GM10266 (cell line): ENCODE data around the gene NOBOX.
A peak's percentile ranks its signal among the peaks of the same experiment; 100 is the strongest.

Experiments used
- DNase-seq: peaks from one replicate; pipeline ENCODE4 v3.0.0; 2012; ENCODE audit errors: extremely low spot score
- TF ChIP-seq, protein P1 (sequence below): IDR thresholded peaks from 2 replicates; pipeline ENCODE4 v1.5.1; 2012; ENCODE audit warnings: mild to moderate bottlenecking, low read depth; ENCODE audit not compliant: control insufficient read depth, insufficient read depth; ENCODE audit errors: missing control alignments

The NOBOX gene

GRCh38 chr7:144391823-144392255, 11.7 kb downstream of the NOBOX start:
- peak; percentile 66 for DNase-seq
- TF ChIP-seq, protein P1, sequence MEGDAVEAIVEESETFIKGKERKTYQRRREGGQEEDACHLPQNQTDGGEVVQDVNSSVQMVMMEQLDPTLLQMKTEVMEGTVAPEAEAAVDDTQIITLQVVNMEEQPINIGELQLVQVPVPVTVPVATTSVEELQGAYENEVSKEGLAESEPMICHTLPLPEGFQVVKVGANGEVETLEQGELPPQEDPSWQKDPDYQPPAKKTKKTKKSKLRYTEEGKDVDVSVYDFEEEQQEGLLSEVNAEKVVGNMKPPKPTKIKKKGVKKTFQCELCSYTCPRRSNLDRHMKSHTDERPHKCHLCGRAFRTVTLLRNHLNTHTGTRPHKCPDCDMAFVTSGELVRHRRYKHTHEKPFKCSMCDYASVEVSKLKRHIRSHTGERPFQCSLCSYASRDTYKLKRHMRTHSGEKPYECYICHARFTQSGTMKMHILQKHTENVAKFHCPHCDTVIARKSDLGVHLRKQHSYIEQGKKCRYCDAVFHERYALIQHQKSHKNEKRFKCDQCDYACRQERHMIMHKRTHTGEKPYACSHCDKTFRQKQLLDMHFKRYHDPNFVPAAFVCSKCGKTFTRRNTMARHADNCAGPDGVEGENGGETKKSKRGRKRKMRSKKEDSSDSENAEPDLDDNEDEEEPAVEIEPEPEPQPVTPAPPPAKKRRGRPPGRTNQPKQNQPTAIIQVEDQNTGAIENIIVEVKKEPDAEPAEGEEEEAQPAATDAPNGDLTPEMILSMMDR = peak; percentile 56

DNA sequence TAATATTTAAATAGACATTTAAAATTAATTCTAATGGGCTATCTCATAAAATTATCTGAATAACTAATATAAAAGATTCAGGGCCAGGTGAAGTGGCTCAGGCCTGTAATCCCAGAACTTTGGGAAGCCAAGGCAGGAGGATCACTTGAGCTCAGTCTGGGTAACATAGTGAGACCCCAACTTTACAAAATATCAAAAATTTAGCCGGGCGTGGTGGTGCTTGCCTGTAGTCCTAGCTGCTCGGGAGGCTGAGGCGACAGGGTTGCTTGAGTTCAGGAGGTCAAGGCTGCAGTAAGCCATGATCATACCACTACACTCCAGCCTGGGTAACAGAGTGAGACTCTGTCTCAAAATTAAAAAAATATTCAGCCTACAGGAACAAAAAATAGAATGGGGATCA, 12.5 kb downstream of the NOBOX start:
- TF ChIP-seq, protein P1 = no peak
- no peak for DNase-seq

GRCh38 chr7:144390481-144390880, 13.0 kb downstream of the NOBOX start:
- TF ChIP-seq, protein P1 = no peak
- no peak for DNase-seq

DNA sequence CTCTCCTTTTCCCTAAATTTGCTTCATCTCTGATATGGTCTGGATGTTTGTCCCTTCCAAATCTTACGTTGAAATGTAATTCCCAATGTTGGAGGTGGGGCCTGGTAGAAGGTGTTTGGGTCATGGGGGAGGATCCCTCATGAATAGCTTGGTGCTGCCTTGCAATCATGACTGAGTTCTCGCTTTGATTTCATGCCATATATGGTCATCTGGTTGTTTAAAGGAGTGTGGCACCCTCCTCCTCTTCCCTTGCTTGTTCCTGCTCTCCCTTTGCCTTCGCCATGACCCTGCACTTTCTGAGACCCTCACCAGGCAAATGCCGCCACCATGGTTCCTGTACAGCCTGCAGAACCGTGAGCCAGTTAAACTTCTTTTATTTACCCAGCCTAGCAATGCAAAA, 14.5 kb downstream of the NOBOX start:
- DNase-seq = no peak
- TF ChIP-seq, protein P1 = no peak

DNA sequence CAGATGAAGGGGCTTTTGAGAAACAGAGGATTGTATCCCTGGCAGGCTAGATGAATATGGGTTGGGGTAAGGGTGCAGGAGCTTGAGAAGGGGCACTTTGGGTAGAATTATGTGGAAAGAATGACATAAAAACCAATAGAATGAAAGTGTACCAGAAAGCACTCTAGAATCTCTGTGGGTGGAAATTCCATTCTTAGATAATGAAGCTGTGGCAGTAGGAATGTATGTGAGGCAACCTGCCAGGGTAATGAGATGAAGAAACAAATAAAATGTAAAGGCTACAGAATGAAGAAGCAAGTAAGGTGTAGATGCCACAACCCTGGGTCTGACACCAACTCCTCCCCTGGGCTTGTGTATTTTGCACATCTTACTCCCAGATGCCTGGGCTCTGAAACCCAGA, 16.8 kb downstream of the NOBOX start:
- no peak for DNase-seq
- TF ChIP-seq, protein P1 = no peak

GRCh38 chr7:144384555-144385245, 18.8 kb downstream of the NOBOX start:
- DNase-seq = no peak

GRCh38 chr7:144384071-144384470, 19.4 kb downstream of the NOBOX start:
- TF ChIP-seq, protein P1 = no peak
- DNase-seq = no peak

More at GRCh38 chr7:144384555-144385245, 18.8 kb downstream of the NOBOX start:
- TF ChIP-seq, protein P1 = no peak
